ENCODE measurements around the gene MPPED1. TPM values are rescaled to one million over a fixed set of nuclear protein-coding genes. Genes with fewer than 3 reads are reported as not detected.

Gene MPPED1
- total and polyA plus RNA-seq, 2 of the 13 experiments (the other 11 are each of a cell fraction or from before 2014, with no cell fraction given): 0.77 TPM; not detected in 1

DNA sequence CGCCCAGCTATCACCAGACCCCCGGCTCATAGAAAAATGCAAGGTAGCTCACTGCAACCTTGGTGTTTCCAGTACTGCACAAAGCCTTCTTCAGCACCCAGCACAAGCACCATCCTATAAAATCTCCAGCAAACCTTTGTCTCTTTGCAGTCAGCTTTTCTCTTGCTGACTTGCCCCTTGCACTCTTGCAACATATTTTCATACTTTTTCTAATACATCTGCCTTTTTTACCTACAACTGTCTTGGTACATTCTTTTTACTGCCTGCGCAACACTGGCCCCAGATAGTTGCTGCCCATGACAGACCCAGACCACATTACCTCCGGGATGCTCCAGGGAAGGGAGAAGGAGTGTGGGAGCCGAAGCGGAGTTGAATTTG lies 142.4 kb downstream of the MPPED1 start:
- FAIRE-seq (no peak), ATAC-seq (no peak), DNase-seq (ENCODE audit: low spot score) (no peak)
- H3K36me3 ChIP-seq (replicated peaks in 1 of 2; ENCODE audit: control insufficient read depth in 1 of 2, insufficient read depth in 2 of 2, low read length in 2 of 2): no peaks in the 10 kb centered on the region
- H3K27me3 ChIP-seq (ENCODE audit: control insufficient read depth in 1 of 2, insufficient read depth in 2 of 2, low read length in 2 of 2): no peaks in the 10 kb centered on the region; a peak in 1 of 5 replicates
- peaks cover 6% of the 10 kb centered on the region for H3K9me3 ChIP-seq (ENCODE audit: low read length)
- CTCF ChIA-PET (ENCODE audit: low intra/inter-chr PET ratio, low total read pairs): no interaction called here
- no peaks in the 10 kb centered on the region for H4K20me1 ChIP-seq (ENCODE audit: insufficient read depth, low read length)
- in situ Hi-C loops (cut with HindIII; ENCODE audit: extremely low pct_ligation_motif_present, low pct_unique_long_range_greater_than_20kb) (no loop called here), intact Hi-C loops (cut with micrococcal nuclease; ENCODE audit: unreplicated experiment) (no loop called here)
- POLR2A ChIA-PET: no interaction called here
- no peak overlapping the region for H3K4me3 ChIP-seq (replicated peaks in 1 of 3; ENCODE audit: insufficient read depth in 1 of 3, low read depth in 2 of 3, low read length in 3 of 3)
- H3K9ac ChIP-seq (ENCODE audit: insufficient read depth, low read depth, low read length): no peak overlapping the region
- no peak overlapping the region for H3K4me2 ChIP-seq (ENCODE audit: low read depth, low read length)
- TF ChIP-seq ZNF329 (CRISPR knock-in tag; IDR thresholded peaks at IDR 0.05; ENCODE audit: low read depth) (no peak), ZNF678 (CRISPR knock-in tag; IDR thresholded peaks at IDR 0.05) (peak; percentile 42; the same call in 1 of the 2 replicates)
- H3K79me2 ChIP-seq (ENCODE audit: insufficient read depth, low read length): no peaks in the 10 kb centered on the region
- no TSS peak for BruUV-seq (replicated peaks)
- 20% methylated on average over 6 of the region's 6 CpGs for WGBS (ENCODE audit: low lambda C conversion rate)
- H3K4me1 ChIP-seq (ENCODE audit: insufficient read depth, low read length): no peaks in the 10 kb centered on the region
- no peak overlapping the region for H3K27ac ChIP-seq (ENCODE audit: extremely low read length, insufficient read depth, low read length)
- H2AFZ ChIP-seq (ENCODE audit: low read length): no peak overlapping the region

DNA sequence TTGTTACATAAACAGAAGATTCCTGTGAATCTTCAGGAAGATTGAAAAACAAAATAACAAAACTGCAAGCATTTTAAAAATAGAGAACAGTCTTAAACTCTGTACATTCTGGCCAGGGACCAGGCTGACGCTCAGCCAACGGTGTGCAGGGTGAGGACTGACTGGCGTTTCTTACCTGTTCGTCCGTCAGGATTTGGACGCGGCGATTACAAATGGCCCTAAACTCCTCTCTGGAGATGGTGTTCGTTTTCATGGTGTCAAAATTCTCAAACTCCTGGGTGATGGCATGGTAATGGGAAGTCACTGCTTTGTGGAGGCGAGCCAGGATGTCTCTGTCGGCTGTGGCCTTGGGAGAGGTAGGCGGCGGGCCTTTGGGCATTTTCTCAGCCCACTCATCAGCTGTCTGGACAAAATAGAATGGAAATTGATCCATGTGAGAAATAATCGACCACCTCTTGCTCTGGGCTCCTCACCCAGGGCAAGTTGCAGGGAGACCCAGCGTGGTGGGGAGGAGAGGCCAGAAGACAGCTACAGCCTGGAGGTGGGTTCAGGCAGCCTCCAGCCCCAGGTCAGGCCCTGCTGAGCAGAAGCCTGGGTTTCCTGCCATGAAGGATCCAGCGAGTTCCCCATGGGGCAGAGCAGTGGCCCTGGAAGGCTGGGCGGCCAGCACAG lies 143.0 kb downstream of the MPPED1 start:
- Histone ChIP-seq H2AFZ (ENCODE audit: low read length) (no peak overlapping the region), H3K4me1 (ENCODE audit: insufficient read depth, low read length) (no peaks in the 10 kb centered on the region), H3K9ac (ENCODE audit: insufficient read depth, low read depth, low read length) (no peak overlapping the region), H3K27ac (ENCODE audit: extremely low read length, insufficient read depth, low read length) (no peak overlapping the region), H4K20me1 (ENCODE audit: insufficient read depth, low read length) (no peaks in the 10 kb centered on the region), H3K4me2 (ENCODE audit: low read depth, low read length) (no peak overlapping the region), H3K36me3 (replicated peaks in 1 of 2; ENCODE audit: control insufficient read depth in 1 of 2, insufficient read depth in 2 of 2, low read length in 2 of 2) (no peaks in the 10 kb centered on the region), H3K27me3 (ENCODE audit: control insufficient read depth in 1 of 2, insufficient read depth in 2 of 2, low read length in 2 of 2) (no peaks in the 10 kb centered on the region; a peak in 1 of 5 replicates), H3K4me3 (replicated peaks in 1 of 3; ENCODE audit: insufficient read depth in 1 of 3, low read depth in 2 of 3, low read length in 3 of 3) (no peak overlapping the region), H3K9me3 (ENCODE audit: low read length) (peaks cover 6% of the 10 kb centered on the region), H3K79me2 (ENCODE audit: insufficient read depth, low read length) (no peaks in the 10 kb centered on the region)
- WGBS (ENCODE audit: low lambda C conversion rate): 49% methylated on average over 4 of the region's 17 CpGs
- FAIRE-seq (no peak), DNase-seq (ENCODE audit: low spot score) (no peak), ATAC-seq (no peak)
- intact Hi-C loops (cut with micrococcal nuclease; ENCODE audit: unreplicated experiment): no loop called here
- no peak for TF ChIP-seq KAT7 (CRISPR knock-in tag; IDR thresholded peaks at IDR 0.05; ENCODE audit: borderline replicate concordance)
- TF ChIP-seq ZNF543 (CRISPR knock-in tag; IDR thresholded peaks at IDR 0.05): no peak
- ChIA-PET CTCF (ENCODE audit: low intra/inter-chr PET ratio, low total read pairs) (no interaction called here), POLR2A (no interaction called here)
- BruUV-seq (replicated peaks): no TSS peak
- in situ Hi-C loops (cut with HindIII; ENCODE audit: extremely low pct_ligation_motif_present, low pct_unique_long_range_greater_than_20kb): no loop called here
